PC-3 (cell line): ENCODE data around the gene CDC42EP2.

Experiments used
- EZH2phosphoT487 ChIP-seq: fragments of 300-600 bp; sonication (generic); IDR thresholded peaks from 2 replicates; pipeline ENCODE4 v1.6.1; 2018; ENCODE audit warnings: mild to moderate bottlenecking, antibody characterized with exemption, low read length, borderline replicate concordance
- TF ChIP-seq, protein P1 (sequence below): fragments of 300-600 bp; sonication (generic); conservative IDR thresholded peaks from 2 replicates; pipeline ENCODE4 v1.5.1; 2017; ENCODE audit warnings: antibody characterized with exemption, low read depth, mild to moderate bottlenecking, low read length

DNA sequence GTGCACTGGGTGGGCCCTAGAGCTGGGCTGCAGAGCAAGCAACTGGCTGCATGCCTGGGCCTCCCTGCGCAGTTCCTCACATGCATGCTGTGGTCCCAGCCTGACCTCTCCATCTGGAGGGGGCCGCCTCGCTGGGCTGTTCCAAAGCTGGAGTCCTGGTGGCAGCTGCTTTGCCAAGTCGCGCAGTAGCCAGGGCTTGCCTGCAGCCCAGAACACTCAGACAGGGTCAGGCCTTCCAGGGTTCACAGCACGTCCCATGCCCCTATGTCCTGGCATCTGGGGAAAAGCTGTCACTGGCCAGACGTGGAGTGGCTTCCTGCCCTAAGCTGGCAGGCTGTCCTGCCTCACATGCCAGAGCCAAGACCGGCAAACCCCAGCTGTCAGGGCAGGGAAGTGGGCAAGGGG, 16.5 kb upstream of the CDC42EP2 start:
- TF ChIP-seq, protein P1, sequence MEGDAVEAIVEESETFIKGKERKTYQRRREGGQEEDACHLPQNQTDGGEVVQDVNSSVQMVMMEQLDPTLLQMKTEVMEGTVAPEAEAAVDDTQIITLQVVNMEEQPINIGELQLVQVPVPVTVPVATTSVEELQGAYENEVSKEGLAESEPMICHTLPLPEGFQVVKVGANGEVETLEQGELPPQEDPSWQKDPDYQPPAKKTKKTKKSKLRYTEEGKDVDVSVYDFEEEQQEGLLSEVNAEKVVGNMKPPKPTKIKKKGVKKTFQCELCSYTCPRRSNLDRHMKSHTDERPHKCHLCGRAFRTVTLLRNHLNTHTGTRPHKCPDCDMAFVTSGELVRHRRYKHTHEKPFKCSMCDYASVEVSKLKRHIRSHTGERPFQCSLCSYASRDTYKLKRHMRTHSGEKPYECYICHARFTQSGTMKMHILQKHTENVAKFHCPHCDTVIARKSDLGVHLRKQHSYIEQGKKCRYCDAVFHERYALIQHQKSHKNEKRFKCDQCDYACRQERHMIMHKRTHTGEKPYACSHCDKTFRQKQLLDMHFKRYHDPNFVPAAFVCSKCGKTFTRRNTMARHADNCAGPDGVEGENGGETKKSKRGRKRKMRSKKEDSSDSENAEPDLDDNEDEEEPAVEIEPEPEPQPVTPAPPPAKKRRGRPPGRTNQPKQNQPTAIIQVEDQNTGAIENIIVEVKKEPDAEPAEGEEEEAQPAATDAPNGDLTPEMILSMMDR = no peak
- no peak for TF ChIP-seq EZH2phosphoT487
